ENCODE measurements around the gene CRAMP1.

CRAMP1 gene

GRCh38 chr16:1707193-1707790, 95.1 kb downstream of the CRAMP1 start:
- no peak overlapping the region for H2BK15ac ChIP-seq (ENCODE audit: low read depth, poor library complexity, severe bottlenecking)
- peak; percentile 62 for DNase-seq
- peaks cover 3% of the 10 kb centered on the region for H3K79me1 ChIP-seq (replicated peaks; ENCODE audit: low read length, poor library complexity, severe bottlenecking)
- peak overlapping the region in 1 of 2 experiments; percentile 70 for H3K18ac ChIP-seq (ENCODE audit: low read depth in 1 of 2, low read length in 2 of 2)
- H2BK5ac ChIP-seq (ENCODE audit: low read depth, low read length, poor library complexity, severe bottlenecking): no peak overlapping the region
- H2BK120ac ChIP-seq (ENCODE audit: low read depth, low read length): no peak overlapping the region
- H2AFZ ChIP-seq (ENCODE audit: low read depth, low read length): no peak overlapping the region
- no peaks in the 10 kb centered on the region for H3K27me3 ChIP-seq (ENCODE audit: control insufficient read depth in 1 of 2, insufficient read depth in 1 of 2, low read length in 2 of 2)
- H3K4ac ChIP-seq (ENCODE audit: low read depth in 1 of 2, low read length in 2 of 2): peak overlapping the region in 1 of 2 experiments; percentile 81
- H3K36me3 ChIP-seq (ENCODE audit: control insufficient read depth in 1 of 2, insufficient read depth in 2 of 2, low read depth in 1 of 2, low read length in 2 of 2): peaks cover 6 to 15% of the 10 kb centered on the region in 2 experiments
- H2BK12ac ChIP-seq (ENCODE audit: low read length in 2 of 2): peak overlapping the region in 1 of 2 experiments; percentile 4
- peak overlapping the region; percentile 84 to 93 for H3K4me3 ChIP-seq (ENCODE audit: insufficient read depth in 1 of 2, low read depth in 1 of 2, low read length in 2 of 2)
- H4K91ac ChIP-seq (ENCODE audit: low read length): no peak overlapping the region
- H3K4me1 ChIP-seq (ENCODE audit: control insufficient read depth, insufficient read depth, low read depth, low read length): peaks cover 22% of the 10 kb centered on the region
- peak overlapping the region in 1 of 2 experiments; percentile 96 for H3K23ac ChIP-seq (ENCODE audit: low read length in 2 of 2)
- H3K9me3 ChIP-seq (ENCODE audit: control insufficient read depth, low read length): no peaks in the 10 kb centered on the region
- H3K14ac ChIP-seq (ENCODE audit: low read length in 2 of 2): no peak overlapping the region
- peak overlapping the region; percentile 64 for H3K4me2 ChIP-seq (ENCODE audit: low read length, poor library complexity, severe bottlenecking)
- H2AK5ac ChIP-seq (ENCODE audit: low read length, severe bottlenecking): no peak overlapping the region
- no peak overlapping the region for H3K27ac ChIP-seq (ENCODE audit: low read length, poor library complexity, severe bottlenecking)
- no peak overlapping the region for H4K8ac ChIP-seq (ENCODE audit: low read length)
- H3K9ac ChIP-seq (ENCODE audit: low read length): peak overlapping the region; percentile 91
- 28% methylated on average over 16 of the region's 16 CpGs for WGBS

- H4K91ac ChIP-seq (ENCODE audit: low read length): no peak overlapping the region
- no peak overlapping the region for H2BK120ac ChIP-seq (ENCODE audit: low read depth, low read length)
- no peak overlapping the region for H2AFZ ChIP-seq (ENCODE audit: low read depth, low read length)
- H3K4me1 ChIP-seq (ENCODE audit: control insufficient read depth, insufficient read depth, low read depth, low read length): peaks cover 31% of the 10 kb centered on the region
- no peak overlapping the region for H4K8ac ChIP-seq (ENCODE audit: low read length)
- H3K9ac ChIP-seq (ENCODE audit: low read length): peak overlapping the region; percentile 91
- no peak overlapping the region for H3K23ac ChIP-seq (ENCODE audit: low read length in 2 of 2)
- peak overlapping the region in 1 of 2 experiments; percentile 93 for H3K4me3 ChIP-seq (ENCODE audit: insufficient read depth in 1 of 2, low read depth in 1 of 2, low read length in 2 of 2)
- H2BK15ac ChIP-seq (ENCODE audit: low read depth, poor library complexity, severe bottlenecking): no peak overlapping the region
- DNase-seq: no peak
- H3K27ac ChIP-seq (ENCODE audit: low read length, poor library complexity, severe bottlenecking): no peak overlapping the region
- H2BK12ac ChIP-seq (ENCODE audit: low read length in 2 of 2): no peak overlapping the region
- no peak overlapping the region for H3K18ac ChIP-seq (ENCODE audit: low read depth in 1 of 2, low read length in 2 of 2)
- 96% methylated on average over 18 of the region's 18 CpGs for WGBS
- H3K14ac ChIP-seq (ENCODE audit: low read length in 2 of 2): no peak overlapping the region
- no peak overlapping the region for H2AK5ac ChIP-seq (ENCODE audit: low read length, severe bottlenecking)
- H3K4ac ChIP-seq (ENCODE audit: low read depth in 1 of 2, low read length in 2 of 2): no peak overlapping the region
- no peaks in the 10 kb centered on the region for H3K9me3 ChIP-seq (ENCODE audit: control insufficient read depth, low read length)
- H3K79me1 ChIP-seq (replicated peaks; ENCODE audit: low read length, poor library complexity, severe bottlenecking): peaks cover 6% of the 10 kb centered on the region
- peaks cover 0 to 13% of the 10 kb centered on the region in 2 experiments for H3K36me3 ChIP-seq (ENCODE audit: control insufficient read depth in 1 of 2, insufficient read depth in 2 of 2, low read depth in 1 of 2, low read length in 2 of 2)
- no peak overlapping the region for H3K4me2 ChIP-seq (ENCODE audit: low read length, poor library complexity, severe bottlenecking)
- no peaks in the 10 kb centered on the region for H3K27me3 ChIP-seq (ENCODE audit: control insufficient read depth in 1 of 2, insufficient read depth in 1 of 2, low read length in 2 of 2)
- no peak overlapping the region for H2BK5ac ChIP-seq (ENCODE audit: low read depth, low read length, poor library complexity, severe bottlenecking)
These were observed 96.1 kb downstream of the CRAMP1 start for GRCh38 chr16:1708083-1708767.

GRCh38 chr16:1708768-1709180, 96.6 kb downstream of the CRAMP1 start:
- H3K9me3 ChIP-seq (ENCODE audit: control insufficient read depth, low read length): no peaks in the 10 kb centered on the region
- H2AFZ ChIP-seq (ENCODE audit: low read depth, low read length): no peak overlapping the region
- H3K79me1 ChIP-seq (replicated peaks; ENCODE audit: low read length, poor library complexity, severe bottlenecking): peaks cover 6% of the 10 kb centered on the region
- no peak overlapping the region for H3K27ac ChIP-seq (ENCODE audit: low read length, poor library complexity, severe bottlenecking)
- H2BK120ac ChIP-seq (ENCODE audit: low read depth, low read length): no peak overlapping the region
- peak overlapping the region; percentile 91 for H3K9ac ChIP-seq (ENCODE audit: low read length)
- no peak for DNase-seq
- no peak overlapping the region for H2AK5ac ChIP-seq (ENCODE audit: low read length, severe bottlenecking)
- H2BK12ac ChIP-seq (ENCODE audit: low read length in 2 of 2): no peak overlapping the region
- no peak overlapping the region for H3K4me2 ChIP-seq (ENCODE audit: low read length, poor library complexity, severe bottlenecking)
- H2BK5ac ChIP-seq (ENCODE audit: low read depth, low read length, poor library complexity, severe bottlenecking): no peak overlapping the region
- H3K4me1 ChIP-seq (ENCODE audit: control insufficient read depth, insufficient read depth, low read depth, low read length): peaks cover 35% of the 10 kb centered on the region
- H2BK15ac ChIP-seq (ENCODE audit: low read depth, poor library complexity, severe bottlenecking): no peak overlapping the region
- H3K23ac ChIP-seq (ENCODE audit: low read length in 2 of 2): peak overlapping the region in 1 of 2 experiments; percentile 23
- H4K91ac ChIP-seq (ENCODE audit: low read length): no peak overlapping the region
- no peak overlapping the region for H3K14ac ChIP-seq (ENCODE audit: low read length in 2 of 2)
- H3K4ac ChIP-seq (ENCODE audit: low read depth in 1 of 2, low read length in 2 of 2): no peak overlapping the region
- 92% methylated on average over 13 of the region's 13 CpGs for WGBS
- no peak overlapping the region for H4K8ac ChIP-seq (ENCODE audit: low read length)
- peaks cover 0 to 13% of the 10 kb centered on the region in 2 experiments for H3K36me3 ChIP-seq (ENCODE audit: control insufficient read depth in 1 of 2, insufficient read depth in 2 of 2, low read depth in 1 of 2, low read length in 2 of 2)
- H3K18ac ChIP-seq (ENCODE audit: low read depth in 1 of 2, low read length in 2 of 2): no peak overlapping the region
- peak overlapping the region in 1 of 2 experiments; percentile 93 for H3K4me3 ChIP-seq (ENCODE audit: insufficient read depth in 1 of 2, low read depth in 1 of 2, low read length in 2 of 2)
- no peaks in the 10 kb centered on the region for H3K27me3 ChIP-seq (ENCODE audit: control insufficient read depth in 1 of 2, insufficient read depth in 1 of 2, low read length in 2 of 2)

- no peak overlapping the region for H2AK5ac ChIP-seq (ENCODE audit: low read length, severe bottlenecking)
- H2AFZ ChIP-seq (ENCODE audit: low read depth, low read length): no peak overlapping the region
- no peak overlapping the region for H4K91ac ChIP-seq (ENCODE audit: low read length)
- no peak overlapping the region for H3K4me2 ChIP-seq (ENCODE audit: low read length, poor library complexity, severe bottlenecking)
- H3K36me3 ChIP-seq (ENCODE audit: control insufficient read depth in 1 of 2, insufficient read depth in 2 of 2, low read depth in 1 of 2, low read length in 2 of 2): peaks cover 0 to 10% of the 10 kb centered on the region in 2 experiments
- no peak overlapping the region for H3K4ac ChIP-seq (ENCODE audit: low read depth in 1 of 2, low read length in 2 of 2)
- H3K14ac ChIP-seq (ENCODE audit: low read length in 2 of 2): no peak overlapping the region
- H4K8ac ChIP-seq (ENCODE audit: low read length): no peak overlapping the region
- no peaks in the 10 kb centered on the region for H3K9me3 ChIP-seq (ENCODE audit: control insufficient read depth, low read length)
- H3K4me3 ChIP-seq (ENCODE audit: insufficient read depth in 1 of 2, low read depth in 1 of 2, low read length in 2 of 2): peak overlapping the region in 1 of 2 experiments; percentile 93
- no peak overlapping the region for H3K27ac ChIP-seq (ENCODE audit: low read length, poor library complexity, severe bottlenecking)
- no peak for DNase-seq
- H2BK15ac ChIP-seq (ENCODE audit: low read depth, poor library complexity, severe bottlenecking): no peak overlapping the region
- WGBS: 97% methylated on average over 13 of the region's 15 CpGs
- H2BK5ac ChIP-seq (ENCODE audit: low read depth, low read length, poor library complexity, severe bottlenecking): no peak overlapping the region
- no peak overlapping the region for H2BK120ac ChIP-seq (ENCODE audit: low read depth, low read length)
- no peak overlapping the region for H3K18ac ChIP-seq (ENCODE audit: low read depth in 1 of 2, low read length in 2 of 2)
- no peaks in the 10 kb centered on the region for H3K27me3 ChIP-seq (ENCODE audit: control insufficient read depth in 1 of 2, insufficient read depth in 1 of 2, low read length in 2 of 2)
- H3K23ac ChIP-seq (ENCODE audit: low read length in 2 of 2): no peak overlapping the region
- peaks cover 41% of the 10 kb centered on the region for H3K4me1 ChIP-seq (ENCODE audit: control insufficient read depth, insufficient read depth, low read depth, low read length)
- H3K9ac ChIP-seq (ENCODE audit: low read length): peak overlapping the region; percentile 91
- peaks cover 8% of the 10 kb centered on the region for H3K79me1 ChIP-seq (replicated peaks; ENCODE audit: low read length, poor library complexity, severe bottlenecking)
- H2BK12ac ChIP-seq (ENCODE audit: low read length in 2 of 2): no peak overlapping the region
These were observed 97.2 kb downstream of the CRAMP1 start for GRCh38 chr16:1709356-1709755.
